Measurements from ENCODE around the gene NOP58. TPM values are rescaled to one million over a fixed set of nuclear protein-coding genes. Genes with fewer than 3 reads are reported as not detected.

The NOP58 gene
- total and polyA plus RNA-seq, 10 of the 15 experiments (the other 5 are each of a cell fraction or from before 2014, with no cell fraction given), result 131 to 327 (median 217) TPM

- 6% methylated on average over 34 of the region's 54 CpGs for WGBS (ENCODE audit: insufficient coverage, insufficient replicate concordance, low lambda C conversion rate, missing lambda C conversion rate)
- peak; percentile 95 for FAIRE-seq
- peak; percentile 95 for ATAC-seq
- intact Hi-C loops (cut with micrococcal nuclease; ENCODE audit: unreplicated experiment), result loop anchor here (1.0 to 5.0 kb wide), 2 partner anchors 21 to 34 kb away; no protein-coding TSS in a partner anchor
- DNase-seq (ENCODE audit: low read depth, low spot score), result peak; percentile 72
- peaks cover 45% of the 10 kb centered on the region for H3K79me2 ChIP-seq (ENCODE audit: control insufficient read depth, insufficient read depth, low read length)
- peak within 1 kb of the TSS; percentile 72 for H3K27ac ChIP-seq (ENCODE audit: control insufficient read depth, insufficient read depth)
- no peaks in the 10 kb centered on the region for H3K36me3 ChIP-seq (ENCODE audit: control insufficient read depth in 2 of 2, insufficient read depth in 2 of 2, low read length in 1 of 2)
- H4K20me1 ChIP-seq (ENCODE audit: control insufficient read depth, insufficient read depth), result no peaks in the 10 kb centered on the region; the same call in 1 of the 2 replicates
- no peaks in the 10 kb centered on the region for H3K27me3 ChIP-seq (replicated peaks in 1 of 2; ENCODE audit: control insufficient read depth in 2 of 2, insufficient read depth in 2 of 2, low read length in 1 of 2)
- H3K9ac ChIP-seq (ENCODE audit: control insufficient read depth, insufficient read depth, low read length), result peak within 1 kb of the TSS; percentile 86
- BruUV-seq (replicated peaks), result TSS peak; percentile 100
- in situ Hi-C loops (cut with MboI), result no loop called here
- H3K4me3 ChIP-seq, result peak within 1 kb of the TSS; percentile 91
- CTCF ChIA-PET, result interaction anchor here (0.6 to 0.9 kb wide), 6 partner anchors 18 to 379 kb away, joined by 3 to 4 read pairs (median 3); partner anchors contain the start of gene NOP58
- H3K9me3 ChIP-seq (replicated peaks; ENCODE audit: control insufficient read depth, insufficient read depth, low read length), result no peaks in the 10 kb centered on the region
- peak within 1 kb of the TSS; percentile 75 for H3K4me2 ChIP-seq (ENCODE audit: control insufficient read depth, insufficient read depth)
- SMC1A ChIA-PET (ENCODE audit: uncharacterized antibody, unreplicated experiment), result interaction anchor here (1.0 to 1.2 kb wide), 2 partner anchors 29 to 1005 kb away, joined by 3 to 6 read pairs; no protein-coding TSS in a partner anchor
- POLR2A ChIA-PET, result interaction anchor here (0.6 to 1.5 kb wide), 4 partner anchors 10 to 32 kb away, joined by 3 to 4 read pairs (median 4); partner anchors contain the start of gene NOP58
- H2AFZ ChIP-seq (ENCODE audit: control insufficient read depth, low read depth, low read length), result peak within 1 kb of the TSS; percentile 98
- no peaks in the 10 kb centered on the region for H3K4me1 ChIP-seq (ENCODE audit: control insufficient read depth, insufficient read depth, low read length)
- RAD21 ChIA-PET (ENCODE audit: unreplicated experiment), result interaction anchor here (0.9 to 1.4 kb wide), 3 partner anchors 28 to 33 kb away, joined by 3 to 4 read pairs (median 3); no protein-coding TSS in a partner anchor
- peak; percentile 63; the same call in 1 of the 2 replicates for TF ChIP-seq MLLT1 (IDR thresholded peaks at IDR 0.05)
- TF ChIP-seq TCF12 (IDR thresholded peaks at IDR 0.05; ENCODE audit: low read depth, low read length), result no peak
- no peak for TF ChIP-seq NFYB (IDR thresholded peaks at IDR 0.05; ENCODE audit: insufficient read depth, low read depth, low read length)
- no peak for TF ChIP-seq YBX1 (IDR thresholded peaks at IDR 0.05)
- TF ChIP-seq RELB (IDR thresholded peaks at IDR 0.05; ENCODE audit: low read depth), result no peak
- peak; percentile 99 for TF ChIP-seq RB1 (IDR thresholded peaks at IDR 0.05; ENCODE audit: borderline replicate concordance)
- peak; percentile 93 for TF ChIP-seq POLR2A (IDR thresholded peaks at IDR 0.05; ENCODE audit: low read depth, low read length)
- peak; percentile 69; the same call in 1 of the 2 replicates for TF ChIP-seq TAF1 (IDR thresholded peaks at IDR 0.05; ENCODE audit: borderline replicate concordance, low read depth, low read length)
- peak; percentile 67; the same call in 1 of the 3 replicates for TF ChIP-seq POU2F2 (IDR thresholded peaks at IDR 0.05; ENCODE audit: borderline replicate concordance, low read depth, low read length)
- TF ChIP-seq HDGF (IDR thresholded peaks at IDR 0.05), result peak; percentile 79; the same call in 1 of the 2 replicates
- TF ChIP-seq IRF3 (IDR thresholded peaks at IDR 0.05), result 0 out of 2 replicates have a peak, but pooled peaks have one; percentile 20
- peak; percentile 31; the same call in 1 of the 2 replicates for TF ChIP-seq PML (IDR thresholded peaks at IDR 0.05; ENCODE audit: low read length)
- TF ChIP-seq POLR2AphosphoS2 (IDR thresholded peaks at IDR 0.05; ENCODE audit: low read depth, low read length), result 0 out of 2 replicates have a peak, but pooled peaks have one; percentile 40
- TF ChIP-seq SREBF2 (IDR thresholded peaks at IDR 0.05; ENCODE audit: low read length), result peak; percentile 46; the same call in 1 of the 2 replicates
- no peak for TF ChIP-seq NR2C2 (IDR thresholded peaks at IDR 0.05; ENCODE audit: borderline replicate concordance, control insufficient read depth, insufficient read length, low read depth)
- peak; percentile 66 for TF ChIP-seq FOXK2 (IDR thresholded peaks at IDR 0.05)
- no peak for TF ChIP-seq EP300 (IDR thresholded peaks at IDR 0.05; ENCODE audit: borderline replicate concordance in 1 of 2, control insufficient read depth in 1 of 2, low read depth in 2 of 2, low read length in 2 of 2)
- 0 out of 2 replicates have a peak, but pooled peaks have one; percentile 25 for TF ChIP-seq DPF2 (IDR thresholded peaks at IDR 0.05)
- peak; percentile 16; the same call in 1 of the 2 replicates for TF ChIP-seq IKZF1 (conservative IDR thresholded peaks at IDR 0.05)
These were observed 27.0 kb upstream of the NOP58 start, which contains the start of gene SUMO1 for GRCh38 chr2:202238234-202239197. Gene SUMO1, minus strand, starts transcription at chr2:202238597. Its CDS starts 146 bp downstream, at chr2:202238451.

Measured in GM12878 (cell line).